K562 (cell line): ENCODE data around the gene TVP23A. TPM values are rescaled to one million over a fixed set of nuclear protein-coding genes. Genes with fewer than 3 reads are reported as not detected.
A peak's percentile ranks its signal among the peaks of the same experiment; 100 is the strongest.

Experiments
- BRD9 ChIP-seq: fragments of 450-650 bp; IDR thresholded peaks from 2 replicates; pipeline ENCODE4 v1.6.1; 2018; ENCODE audit warnings: low read depth; ENCODE audit not compliant: partially characterized antibody
- CC2D1A ChIP-seq: fragments of 450-650 bp; IDR thresholded peaks from 2 replicates; pipeline ENCODE4 v1.6.1; 2017; ENCODE audit warnings: mild to moderate bottlenecking
- ILF3 ChIP-seq: fragments of 450-650 bp; IDR thresholded peaks from 2 replicates; pipeline ENCODE4 v1.6.1; 2018; ENCODE audit warnings: antibody characterized with exemption, mild to moderate bottlenecking, moderate library complexity, borderline replicate concordance
- KAT2B ChIP-seq: IDR thresholded peaks from one replicate; pipeline ENCODE4 v1.6.1; 2012; ENCODE audit warnings: low read depth, mild to moderate bottlenecking, control low read depth, inconsistent platforms, low read length, moderate library complexity
- KLF16 ChIP-seq: IDR thresholded peaks from 2 replicates; pipeline ENCODE4 v1.6.1; 2016; ENCODE audit warnings: antibody characterized with exemption
- NR1H2 ChIP-seq: sonication (generic); formaldehyde crosslinking; IDR thresholded peaks from 2 replicates; pipeline ENCODE4 v1.4.0; 2020; ENCODE audit warnings: mild to moderate bottlenecking, missing genetic modification reagents
- PTTG1 ChIP-seq: fragments of 450-650 bp; IDR thresholded peaks from 2 replicates; pipeline ENCODE4 v1.6.1; 2016; ENCODE audit warnings: low read depth, mild to moderate bottlenecking, missing genetic modification characterization, missing compliant biosample characterization
- REST ChIP-seq, 2 experiments: fragments of 450-650 bp; formaldehyde crosslinking in 1 of 2; IDR thresholded peaks; 2 replicates each; pipeline versions ENCODE4 v1.4.0 to v1.6.1; 2014 to 2020; ENCODE audit warnings: mild to moderate bottlenecking in 2 of 2, borderline replicate concordance in 1 of 2, low read depth in 1 of 2
- SPI1 ChIP-seq: IDR thresholded peaks from 2 replicates; pipeline ENCODE4 v1.6.1; 2011; ENCODE audit warnings: low read depth, low read length, control low read depth, borderline replicate concordance
- ZNF384 ChIP-seq: IDR thresholded peaks from 2 replicates; pipeline ENCODE4 v1.6.1; 2012; ENCODE audit warnings: low read depth, low read length, improper control_type of control experiment
- polyA plus RNA-seq, 8 experiments: library from polyadenylated mRNA; depleted of rRNA in 4 of 8; stranded (reverse) in 5 of 8; unstranded in 3 of 8; fragments of >200 nt; fragmentation: Nextera tagmentation in 2 of 8; fragmentation: Illumina TruSeq in 1 of 8; extraction: Ambion mirVana in 2 of 8; extraction: Trizol in 1 of 8; gene quantifications; 2 replicates each; pipeline versions ENCODE4 v1.2.1 to v1.2.3, GENCODE V29; 2011 to 2014; ENCODE audit warnings: inconsistent platforms in 1 of 8, missing spikeins in 1 of 8
- total RNA-seq, 7 experiments: library from RNA; depleted of rRNA in 6 of 7; stranded (reverse); fragments of >200 nt in 6 of 7; fragmentation: Illumina TruSeq in 2 of 7; extraction: Trizol in 2 of 7; gene quantifications; 2 replicates each; pipeline versions ENCODE4 v1.2.1 to v1.2.3, GENCODE V29; 2011 to 2021; ENCODE audit warnings: low replicate concordance in 1 of 7
- TF ChIP-seq, protein P1 (sequence below): fragments of 450-650 bp; formaldehyde crosslinking; IDR thresholded peaks from 2 replicates; pipeline ENCODE4 v1.4.0; 2020; ENCODE audit warnings: mild to moderate bottlenecking, moderate library complexity

Gene TVP23A
- total and polyA plus RNA-seq, 9 of the 15 experiments (the other 6 are each of a cell fraction or from before 2014, with no cell fraction given) = 0.04 to 0.77 (median 0.10) TPM; not detected in 3

DNA sequence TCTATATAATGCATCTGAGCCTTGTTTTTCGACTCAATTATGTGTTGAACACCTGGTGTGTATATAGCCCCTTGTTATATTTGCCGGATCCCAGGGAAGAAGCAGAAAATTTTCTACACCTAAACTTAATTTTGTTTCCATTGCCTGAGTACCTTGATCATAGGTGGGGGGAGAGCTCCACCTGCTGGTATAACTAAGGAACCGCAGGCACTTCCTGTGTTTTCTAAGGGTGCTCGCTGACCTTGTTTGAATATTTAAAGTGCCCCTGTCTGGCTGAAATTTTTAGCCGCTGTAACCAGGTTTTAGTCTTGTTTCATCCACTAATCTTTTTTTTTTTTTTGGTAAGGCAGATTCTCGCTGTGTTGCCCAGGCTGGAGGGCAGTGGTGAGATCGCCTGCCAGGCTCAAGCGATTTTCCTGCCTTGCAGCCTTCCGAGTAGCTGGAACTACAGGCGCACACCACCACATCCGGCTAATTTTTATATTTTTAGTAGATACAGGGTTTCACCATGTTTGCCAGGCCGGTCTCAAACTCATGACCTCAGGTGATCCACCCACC, 81.4 kb downstream of the TVP23A start (continued):
- TF ChIP-seq PTTG1 = no peak
- peak; percentile 52; the same call in 1 of the 2 replicates for TF ChIP-seq CC2D1A
- TF ChIP-seq, protein P1, sequence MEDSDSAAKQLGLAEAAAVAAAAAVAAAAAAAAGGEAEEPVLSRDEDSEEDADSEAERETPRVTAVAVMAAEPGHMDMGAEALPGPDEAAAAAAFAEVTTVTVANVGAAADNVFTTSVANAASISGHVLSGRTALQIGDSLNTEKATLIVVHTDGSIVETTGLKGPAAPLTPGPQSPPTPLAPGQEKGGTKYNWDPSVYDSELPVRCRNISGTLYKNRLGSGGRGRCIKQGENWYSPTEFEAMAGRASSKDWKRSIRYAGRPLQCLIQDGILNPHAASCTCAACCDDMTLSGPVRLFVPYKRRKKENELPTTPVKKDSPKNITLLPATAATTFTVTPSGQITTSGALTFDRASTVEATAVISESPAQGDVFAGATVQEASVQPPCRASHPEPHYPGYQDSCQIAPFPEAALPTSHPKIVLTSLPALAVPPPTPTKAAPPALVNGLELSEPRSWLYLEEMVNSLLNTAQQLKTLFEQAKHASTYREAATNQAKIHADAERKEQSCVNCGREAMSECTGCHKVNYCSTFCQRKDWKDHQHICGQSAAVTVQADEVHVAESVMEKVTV = peak; percentile 82
- TF ChIP-seq KLF16 = no peak; the same call in 1 of the 2 replicates
- TF ChIP-seq ILF3 = no peak
- TF ChIP-seq REST (IDR thresholded peaks at IDR 0.05; ENCODE audit: borderline replicate concordance) = peak; percentile 86; the same call in 1 of the 2 replicates
- no peak for TF ChIP-seq REST (CRISPR knock-in tag; IDR thresholded peaks at IDR 0.05; ENCODE audit: low read depth)
- no peak for TF ChIP-seq KAT2B
- TF ChIP-seq SPI1 = peak; percentile 63
- TF ChIP-seq NR1H2 (CRISPR knock-in tag) = 0 out of 2 replicates have a peak, but pooled peaks have one; percentile 61
- TF ChIP-seq BRD9 = peak; percentile 23
- peak; percentile 10; the same call in 1 of the 2 replicates for TF ChIP-seq ZNF384
